Vagina (tissue), 2 donors: ENCODE measurements around the gene MPC1. TPM values are rescaled to one million over a fixed set of nuclear protein-coding genes. Genes with fewer than 3 reads are reported as not detected.

Source experiments
- DNase-seq, 2 donors: peaks; one replicate each; pipeline ENCODE4 v3.0.0-alpha.2; 2017; ENCODE audit errors: extremely low spot score in 2 of 2
- H3K27ac ChIP-seq: fragments of 200-600 bp; sonication (generic); one replicate; pipeline ENCODE4 v1.5.1; 2019
- H3K27me3 ChIP-seq: fragments of 200-600 bp; sonication (generic); one replicate; pipeline ENCODE4 v1.5.1; 2019
- H3K36me3 ChIP-seq, 2 donors: fragments of 200-600 bp; sonication (generic); one replicate each; pipeline ENCODE4 v1.5.1; 2017 to 2019
- H3K4me1 ChIP-seq: fragments of 200-600 bp; sonication (generic); one replicate; pipeline ENCODE4 v1.5.1; 2019
- H3K4me3 ChIP-seq, 2 donors: fragments of 200-600 bp; sonication (generic); 1 replicate in 1 of 2; 2 replicates in 1 of 2; pipeline ENCODE4 v1.5.1; 2016 to 2019
- H3K9me3 ChIP-seq: fragments of 200-600 bp; sonication (generic); one replicate; pipeline ENCODE4 v1.5.1; 2019
- POLR2A ChIP-seq, 2 donors: fragments of 450-650 bp; IDR thresholded peaks; one replicate each; pipeline ENCODE4 v1.6.1; 2017; ENCODE audit warnings: antibody characterized with exemption in 2 of 2, mild to moderate bottlenecking in 2 of 2, moderate library complexity in 2 of 2
- POLR2AphosphoS5 ChIP-seq, 2 donors: sonication (generic); formaldehyde crosslinking; IDR thresholded peaks; one replicate each; pipeline ENCODE4 v1.9.0; 2017; ENCODE audit warnings: antibody characterized with exemption in 2 of 2, mild to moderate bottlenecking in 2 of 2, low read depth in 1 of 2; ENCODE audit not compliant: insufficient read depth in 1 of 2
- intact Hi-C: fragments of 100-400 bp; cut with DNase I; formaldehyde crosslinking; loops from one replicate; pipeline ENCODE4 v1.15.1; 2023
- total RNA-seq: library from RNA; depleted of rRNA; stranded (reverse); fragments of >200 nt; gene quantifications from one replicate; pipeline ENCODE4 v1.2.3, GENCODE V29; 2016
- TF ChIP-seq, protein P1 (sequence below), 3 experiments: fragments of 450-650 bp in 2 of 3; fragments of 200-600 bp in 1 of 3; sonication (generic) in 1 of 3; IDR thresholded peaks; one replicate each; pipeline ENCODE4 v1.5.1; 2017 to 2019; ENCODE audit warnings: antibody characterized with exemption in 3 of 3, mild to moderate bottlenecking in 2 of 3, moderate library complexity in 2 of 3

Gene MPC1
- total RNA-seq, 1 donor from 2014 or later, result 44.0 TPM

DNA sequence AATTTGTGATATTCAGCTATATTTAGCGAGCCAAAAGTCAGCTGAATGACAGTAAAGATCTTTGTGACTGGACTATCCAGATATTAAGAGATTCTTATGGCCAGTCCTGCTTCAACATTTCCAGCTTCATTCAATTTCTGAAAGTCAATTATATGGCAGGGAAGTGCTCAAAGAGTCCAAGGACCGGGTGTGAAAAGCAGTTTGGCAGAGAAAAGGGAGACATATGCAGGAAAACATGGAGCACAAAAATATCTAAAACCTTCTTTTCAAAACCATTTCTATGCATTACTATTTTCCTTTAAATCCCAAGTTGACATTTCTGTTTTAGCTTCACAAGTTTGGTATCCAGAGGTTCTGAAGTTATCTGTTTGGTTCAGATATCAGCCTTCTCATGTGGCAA lies 5.0 kb downstream of the MPC1 start:
- no peak for TF ChIP-seq POLR2A (IDR thresholded peaks at IDR 0.05)
- TF ChIP-seq, protein P1, sequence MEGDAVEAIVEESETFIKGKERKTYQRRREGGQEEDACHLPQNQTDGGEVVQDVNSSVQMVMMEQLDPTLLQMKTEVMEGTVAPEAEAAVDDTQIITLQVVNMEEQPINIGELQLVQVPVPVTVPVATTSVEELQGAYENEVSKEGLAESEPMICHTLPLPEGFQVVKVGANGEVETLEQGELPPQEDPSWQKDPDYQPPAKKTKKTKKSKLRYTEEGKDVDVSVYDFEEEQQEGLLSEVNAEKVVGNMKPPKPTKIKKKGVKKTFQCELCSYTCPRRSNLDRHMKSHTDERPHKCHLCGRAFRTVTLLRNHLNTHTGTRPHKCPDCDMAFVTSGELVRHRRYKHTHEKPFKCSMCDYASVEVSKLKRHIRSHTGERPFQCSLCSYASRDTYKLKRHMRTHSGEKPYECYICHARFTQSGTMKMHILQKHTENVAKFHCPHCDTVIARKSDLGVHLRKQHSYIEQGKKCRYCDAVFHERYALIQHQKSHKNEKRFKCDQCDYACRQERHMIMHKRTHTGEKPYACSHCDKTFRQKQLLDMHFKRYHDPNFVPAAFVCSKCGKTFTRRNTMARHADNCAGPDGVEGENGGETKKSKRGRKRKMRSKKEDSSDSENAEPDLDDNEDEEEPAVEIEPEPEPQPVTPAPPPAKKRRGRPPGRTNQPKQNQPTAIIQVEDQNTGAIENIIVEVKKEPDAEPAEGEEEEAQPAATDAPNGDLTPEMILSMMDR (IDR thresholded peaks at IDR 0.05), result no peak
- TF ChIP-seq POLR2AphosphoS5 (IDR thresholded peaks at IDR 0.05; ENCODE audit: insufficient read depth in 1 of 2, low read depth in 1 of 2), result no peak
- Histone ChIP-seq H3K4me1 (peaks cover 10% of the 10 kb centered on the region), H3K9me3 (no peaks in the 10 kb centered on the region), H3K4me3 (no peak overlapping the region), H3K27me3 (no peaks in the 10 kb centered on the region), H3K27ac (no peak overlapping the region), H3K36me3 (no peaks in the 10 kb centered on the region)
- intact Hi-C loops, result no loop called here
- DNase-seq, result no peak

DNA sequence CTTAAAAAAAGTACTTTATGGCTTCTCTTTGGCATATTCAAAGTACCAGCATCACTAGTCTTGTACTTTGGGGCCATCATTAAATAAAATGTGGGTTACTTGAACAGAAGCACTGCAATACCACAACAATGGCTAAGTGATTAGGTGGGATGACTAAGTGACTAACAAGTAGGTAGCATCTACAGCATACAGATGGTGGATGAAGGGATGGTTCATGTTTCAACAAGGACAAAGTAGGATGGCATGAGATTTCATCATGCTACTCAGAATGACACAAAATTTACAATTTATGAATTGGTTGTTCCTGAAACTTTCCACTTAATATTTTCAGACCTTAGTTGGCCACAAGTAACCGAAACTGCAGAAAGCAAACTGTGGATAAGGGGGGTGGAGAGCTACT lies 7.7 kb downstream of the MPC1 start:
- Histone ChIP-seq H3K4me1 (no peaks in the 10 kb centered on the region), H3K27ac (no peak overlapping the region), H3K27me3 (no peaks in the 10 kb centered on the region), H3K9me3 (no peaks in the 10 kb centered on the region), H3K36me3 (no peaks in the 10 kb centered on the region), H3K4me3 (no peak overlapping the region)
- no peak for DNase-seq
- intact Hi-C loops, result no loop called here
- TF ChIP-seq POLR2AphosphoS5 (IDR thresholded peaks at IDR 0.05; ENCODE audit: insufficient read depth in 1 of 2, low read depth in 1 of 2), result no peak

DNA sequence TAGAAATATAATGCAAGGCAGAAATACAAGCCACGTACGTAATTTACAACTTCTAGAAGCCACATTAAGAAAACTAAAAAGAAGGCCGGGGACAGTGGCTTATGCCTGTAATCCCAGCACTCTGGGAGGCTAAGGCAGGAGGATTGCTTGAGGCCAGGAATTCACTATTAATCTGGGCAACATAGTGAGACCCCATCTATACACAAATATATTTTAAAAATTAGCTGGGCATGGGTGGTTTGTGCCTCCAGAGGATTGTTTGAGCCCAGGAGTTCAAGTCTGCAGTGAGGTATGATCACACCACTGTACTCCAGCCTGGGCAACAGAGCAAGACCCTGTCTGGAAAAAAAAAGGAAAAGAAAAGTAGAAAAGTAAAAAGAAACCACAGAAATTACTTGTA lies 12.3 kb downstream of the MPC1 start:
- Histone ChIP-seq H3K27ac (no peak overlapping the region), H3K27me3 (no peaks in the 10 kb centered on the region), H3K9me3 (no peaks in the 10 kb centered on the region), H3K36me3 (peaks cover 0 to 9% of the 10 kb centered on the region in 2 donors), H3K4me1 (no peaks in the 10 kb centered on the region), H3K4me3 (no peak overlapping the region)
- intact Hi-C loops, result no loop called here
- DNase-seq, result no peak
- TF ChIP-seq POLR2A (IDR thresholded peaks at IDR 0.05), result no peak
- TF ChIP-seq, protein P1 (IDR thresholded peaks at IDR 0.05), result no peak
- TF ChIP-seq POLR2AphosphoS5 (IDR thresholded peaks at IDR 0.05; ENCODE audit: insufficient read depth in 1 of 2, low read depth in 1 of 2), result no peak

DNA sequence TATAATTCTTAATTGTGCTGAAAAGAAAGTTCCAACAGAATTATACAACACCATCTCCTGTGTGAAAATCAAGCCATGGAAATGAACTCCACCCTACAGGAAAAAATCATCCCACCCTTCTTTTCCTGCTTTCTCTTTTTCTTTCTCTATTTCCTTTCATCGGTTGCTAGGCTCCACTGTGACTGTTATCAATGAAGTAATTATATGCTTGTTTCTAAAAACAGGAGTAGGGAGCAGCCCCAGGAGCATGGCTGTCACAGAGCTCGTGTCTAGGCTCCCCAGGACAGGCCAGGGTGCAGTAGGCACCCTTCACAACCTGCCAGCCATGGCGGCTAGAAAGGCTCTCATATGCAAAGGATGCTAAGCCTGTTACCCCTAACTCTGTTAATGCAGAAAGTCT lies 13.0 kb downstream of the MPC1 start:
- no peak overlapping the region for H3K27ac ChIP-seq
- H3K36me3 ChIP-seq, result peaks cover 0 to 9% of the 10 kb centered on the region in 2 donors
- no peak for TF ChIP-seq POLR2A (IDR thresholded peaks at IDR 0.05)
- TF ChIP-seq, protein P1 (IDR thresholded peaks at IDR 0.05), result no peak
- TF ChIP-seq POLR2AphosphoS5 (IDR thresholded peaks at IDR 0.05; ENCODE audit: insufficient read depth in 1 of 2, low read depth in 1 of 2), result no peak
- H3K4me3 ChIP-seq, result no peak overlapping the region
- H3K4me1 ChIP-seq, result no peaks in the 10 kb centered on the region
- no peak for DNase-seq
- no peaks in the 10 kb centered on the region for H3K27me3 ChIP-seq
- intact Hi-C loops, result no loop called here
- no peaks in the 10 kb centered on the region for H3K9me3 ChIP-seq

DNA sequence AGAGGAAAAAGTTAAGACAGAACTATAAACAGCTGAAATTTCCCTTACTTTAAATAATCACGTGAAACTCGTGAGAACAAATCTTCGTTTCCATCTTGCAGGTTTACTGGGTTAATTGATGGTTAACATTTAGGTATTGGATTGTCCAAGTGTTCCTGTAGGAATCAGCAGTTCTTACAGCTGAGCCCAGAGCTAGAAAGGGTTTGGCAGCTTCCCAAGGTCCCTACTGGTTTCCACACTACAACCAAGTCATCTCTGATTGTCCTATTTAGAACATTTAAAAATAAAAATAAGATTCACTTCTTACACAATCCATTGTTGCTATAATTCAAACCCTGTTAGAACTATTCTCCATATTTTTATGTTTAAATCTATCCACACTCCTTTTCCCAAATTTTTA lies 15.8 kb downstream of the MPC1 start:
- Histone ChIP-seq H3K36me3 (peaks cover 0 to 14% of the 10 kb centered on the region in 2 donors), H3K4me1 (no peaks in the 10 kb centered on the region), H3K4me3 (no peak overlapping the region), H3K27ac (no peak overlapping the region), H3K9me3 (no peaks in the 10 kb centered on the region), H3K27me3 (no peaks in the 10 kb centered on the region)
- DNase-seq, result no peak
- intact Hi-C loops, result no loop called here
- no peak for TF ChIP-seq POLR2A (IDR thresholded peaks at IDR 0.05)
- no peak for TF ChIP-seq POLR2AphosphoS5 (IDR thresholded peaks at IDR 0.05; ENCODE audit: insufficient read depth in 1 of 2, low read depth in 1 of 2)
- TF ChIP-seq, protein P1 (IDR thresholded peaks at IDR 0.05), result no peak
